DMS53 (cell line): ENCODE data around the gene GPLD1.
"Not testable (repeated sequence)": the region's sequence is repeated elsewhere in the genome, so short reads cannot be mapped to it uniquely, and the experiment has no call there.

Experiments used
- DNase-seq: peaks from one replicate; lab custom pipeline; 2025; lab: John Stamatoyannopoulos, UW

Gene GPLD1

GRCh38 chr6:24453921-24454320 lies 35.5 kb downstream of the GPLD1 start:
- no peak for DNase-seq

GRCh38 chr6:24451581-24452388 lies 37.6 kb downstream of the GPLD1 start:
- DNase-seq = no peak

GRCh38 chr6:24448828-24449525 lies 40.4 kb downstream of the GPLD1 start:
- DNase-seq = no peak

DNA sequence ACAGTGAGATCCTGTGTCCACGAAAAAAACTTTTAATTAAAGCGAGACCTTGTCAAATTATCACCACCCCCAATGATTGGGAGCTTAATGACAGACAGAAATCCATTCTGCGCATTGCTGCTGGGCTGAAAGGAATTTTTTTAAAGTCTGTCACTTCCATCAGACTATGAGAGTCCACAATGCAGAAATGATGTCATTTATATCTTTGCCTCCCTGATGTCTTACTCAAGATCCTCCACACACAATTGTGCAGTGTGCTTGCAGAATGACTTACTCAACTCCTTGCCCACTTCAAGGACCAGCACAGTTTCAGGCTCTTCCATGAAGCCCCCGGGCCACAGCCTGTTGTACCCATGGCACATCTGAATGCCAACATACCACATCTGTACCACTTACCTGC lies 41.0 kb downstream of the GPLD1 start:
- DNase-seq = no peak

DNA sequence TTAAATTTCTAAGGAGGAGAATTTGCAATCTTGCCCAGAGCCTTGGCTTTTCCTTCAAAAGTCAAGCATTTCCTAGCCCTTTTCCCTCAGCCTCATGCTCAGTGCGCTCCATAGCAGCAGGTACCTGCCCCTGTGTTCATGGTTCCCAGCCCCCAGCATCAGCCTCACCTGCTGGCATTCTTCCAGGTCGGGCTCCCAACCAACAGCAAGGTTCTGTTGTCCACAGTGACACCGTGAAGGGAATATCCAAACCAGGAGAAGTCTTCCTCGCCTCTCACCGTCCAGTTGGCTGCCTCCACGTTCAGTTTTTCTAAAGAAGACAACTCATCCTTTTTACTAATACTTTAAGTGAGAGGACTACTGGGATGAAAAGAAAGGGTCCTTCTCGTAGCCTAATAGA lies 42.7 kb downstream of the GPLD1 start:
- DNase-seq = no peak

- no peak for DNase-seq
These were observed 43.7 kb downstream of the GPLD1 start for GRCh38 chr6:24445704-24446103.

DNA sequence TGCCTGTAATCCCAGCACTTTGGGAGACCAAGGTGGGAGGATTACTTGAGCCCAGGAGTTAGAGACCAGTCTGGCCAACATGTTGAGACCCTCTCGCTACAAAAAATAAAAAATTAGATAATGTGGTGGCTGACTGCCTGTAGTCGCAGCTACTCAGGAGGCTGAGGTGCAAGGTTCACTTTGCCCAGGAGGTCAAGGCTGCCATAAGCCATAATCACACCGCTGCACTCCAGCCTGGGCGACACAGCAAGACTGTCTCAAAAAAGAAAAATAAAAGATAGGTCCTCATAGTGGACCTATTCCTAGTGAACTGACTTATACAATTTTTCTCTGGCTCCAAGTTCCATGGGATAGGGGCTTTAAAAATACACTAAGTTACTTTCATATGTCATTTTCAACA lies 44.8 kb downstream of the GPLD1 start:
- DNase-seq = no peak

DNA sequence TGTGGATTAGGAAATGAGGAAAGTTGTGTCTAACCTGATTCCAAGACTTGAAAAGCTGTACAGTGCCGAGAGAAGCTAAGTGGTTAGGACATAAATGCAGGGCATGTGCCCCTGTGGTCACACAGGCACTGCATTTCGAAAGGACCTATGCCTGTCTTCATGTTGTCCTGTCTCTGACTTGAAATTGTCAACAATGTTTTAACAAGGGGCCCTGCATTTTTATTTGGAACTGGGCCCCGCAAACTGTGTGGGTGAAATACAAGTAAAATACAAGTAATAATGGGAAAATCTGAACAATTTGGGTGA lies 47.8 kb downstream of the GPLD1 start:
- no peak for DNase-seq

DNA sequence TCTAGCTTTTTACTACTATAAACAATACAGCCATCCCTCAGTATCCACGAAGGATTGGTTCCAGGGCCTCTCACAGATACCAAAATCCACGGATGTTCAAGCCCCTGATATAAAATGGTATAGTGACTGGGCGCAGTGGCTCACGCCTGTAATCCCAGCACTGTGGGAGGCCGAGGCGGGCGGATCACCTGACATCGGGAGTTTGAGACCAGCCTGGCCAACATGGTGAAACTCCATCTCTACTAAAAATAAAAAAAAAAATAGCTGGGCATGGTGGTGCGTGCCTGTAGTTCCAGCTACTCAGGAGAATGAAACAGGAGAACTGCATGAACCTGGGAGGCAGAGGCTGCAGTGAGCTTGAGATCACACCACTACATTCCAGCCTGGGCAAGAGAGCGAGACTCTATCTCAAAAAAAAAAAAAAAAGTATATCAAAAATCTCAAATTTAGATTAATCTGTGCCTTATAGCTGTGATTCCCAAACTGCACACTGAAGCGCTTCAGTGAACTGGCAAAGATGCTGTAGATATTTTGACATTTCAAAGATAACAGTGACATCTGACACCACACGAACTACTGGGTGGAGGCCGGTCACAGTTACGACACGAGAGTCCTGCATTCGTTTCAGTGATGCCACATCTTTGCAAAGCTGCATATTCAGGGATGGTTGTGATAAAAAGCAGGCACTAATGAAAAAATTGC lies 48.3 kb downstream of the GPLD1 start:
- no peak for DNase-seq

GRCh38 chr6:24439858-24440539 lies 49.4 kb downstream of the GPLD1 start:
- DNase-seq = no peak

GRCh38 chr6:24436979-24437378 lies 52.4 kb downstream of the GPLD1 start:
- DNase-seq = no peak

DNA sequence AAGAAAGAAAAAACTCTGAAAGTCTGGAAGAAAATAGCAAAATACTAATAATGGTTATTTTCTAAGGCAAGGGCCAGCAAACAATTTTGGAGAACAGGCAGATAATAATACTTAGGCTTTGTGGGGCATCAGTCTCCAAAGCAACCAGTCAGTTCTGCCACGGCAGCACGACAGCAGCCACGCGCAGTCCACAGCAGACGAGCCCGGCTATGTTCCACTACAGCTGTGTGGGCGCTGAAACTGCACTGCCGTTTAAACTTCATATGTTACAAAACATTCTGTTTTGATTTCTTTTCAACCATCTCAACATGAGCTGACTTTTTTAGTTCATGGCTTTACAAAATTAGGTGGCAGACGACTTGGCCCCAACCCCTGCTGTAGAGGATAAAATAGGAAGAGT lies 56.8 kb downstream of the GPLD1 start:
- no peak for DNase-seq

- peak; percentile 79 for DNase-seq
These were observed 58.3 kb downstream of the GPLD1 start for GRCh38 chr6:24431045-24431451.

DNA sequence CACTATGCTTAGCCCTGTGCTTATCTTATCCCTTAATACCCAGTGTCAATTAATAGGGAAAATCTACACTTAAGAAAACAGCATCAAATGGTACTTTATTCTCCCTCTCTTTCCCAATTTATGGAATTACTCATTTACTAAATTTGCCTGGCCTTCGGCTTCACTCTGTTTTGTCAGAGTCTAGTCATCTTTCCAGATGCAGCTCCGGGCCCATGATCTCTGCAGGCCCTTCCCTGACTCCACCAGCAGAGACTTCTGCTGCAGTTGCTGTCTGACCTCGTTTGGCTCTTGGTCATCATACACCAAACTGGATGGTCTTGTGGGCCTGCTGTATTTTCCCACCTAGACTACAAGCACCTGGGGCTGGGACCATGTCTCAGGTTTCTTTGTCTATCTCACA lies 59.3 kb downstream of the GPLD1 start:
- no peak for DNase-seq

- DNase-seq = no peak
These were observed 60.2 kb downstream of the GPLD1 start for GRCh38 chr6:24429146-24429545.

- DNase-seq = no peak
These were observed 60.8 kb downstream of the GPLD1 start for GRCh38 chr6:24428615-24429014.

DNA sequence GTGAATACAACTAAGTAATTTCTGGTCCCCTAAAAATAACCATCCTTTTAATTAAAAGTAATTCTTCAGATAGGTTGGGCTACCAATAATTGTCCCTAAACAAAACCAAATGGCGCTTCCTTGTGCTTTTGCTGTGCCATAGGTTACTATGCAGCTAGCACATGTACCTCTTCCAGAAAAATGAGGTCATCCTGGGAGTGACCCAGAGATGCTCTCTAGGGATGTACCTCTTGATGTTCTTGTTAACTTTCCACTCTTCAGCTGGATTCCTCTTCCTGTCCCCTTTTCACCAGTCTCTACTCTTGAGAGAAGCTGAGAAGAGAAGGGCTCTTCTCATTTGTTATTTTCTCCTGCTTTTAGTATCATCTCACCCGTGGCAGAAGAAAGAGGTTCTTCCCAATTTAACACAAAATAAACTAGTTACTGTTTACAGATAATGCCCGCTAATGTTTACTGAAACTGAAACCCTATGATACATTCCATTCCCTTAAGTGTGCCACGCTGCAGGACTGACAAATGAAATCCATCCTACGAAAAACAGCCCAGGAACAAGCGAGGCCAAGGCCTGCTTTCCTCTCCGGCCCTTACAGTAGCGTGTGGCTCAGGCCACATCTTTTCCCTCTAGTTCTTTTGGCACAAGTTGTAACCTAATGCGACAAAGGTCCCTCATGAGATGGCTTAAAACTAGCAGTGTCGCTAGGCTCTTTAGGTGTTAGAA lies 62.5 kb downstream of the GPLD1 start:
- DNase-seq = peak; percentile 21

DNA sequence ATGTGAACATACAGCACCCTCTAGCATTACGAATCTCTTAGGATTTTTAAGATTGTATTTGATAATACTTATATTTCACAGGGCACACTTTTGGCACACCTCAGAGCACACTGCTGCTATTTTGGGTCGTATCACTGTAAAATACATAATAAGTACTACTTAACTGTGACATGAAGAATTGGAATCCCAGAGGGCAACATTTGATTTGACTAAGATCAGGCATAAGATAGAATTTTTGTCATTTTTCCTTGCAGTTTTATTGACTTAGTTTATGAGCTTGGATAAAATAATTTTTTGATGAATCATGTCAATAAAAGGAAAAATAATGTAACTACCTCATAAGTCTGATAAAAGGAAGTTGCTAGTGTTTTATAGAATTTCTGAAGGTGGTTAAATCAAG lies 64.3 kb downstream of the GPLD1 start:
- no peak for DNase-seq

DNA sequence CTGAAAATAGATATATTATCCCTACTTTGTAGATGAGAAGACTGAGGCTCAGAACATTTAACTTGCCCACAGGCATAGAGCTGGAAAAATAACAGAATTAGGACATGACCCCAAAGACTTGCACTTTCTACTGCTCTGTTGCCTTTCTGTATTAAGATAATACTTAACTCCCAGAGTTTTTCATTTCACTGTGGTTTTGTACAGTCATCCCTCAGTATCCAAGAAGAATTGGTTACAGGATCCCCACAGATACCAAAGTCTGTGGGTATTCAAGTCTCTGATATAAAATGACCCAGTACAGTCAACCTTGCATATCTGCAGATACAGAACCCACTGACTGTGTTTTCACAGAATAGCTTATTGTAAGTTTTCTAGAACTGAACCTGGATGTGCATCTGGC lies 69.9 kb downstream of the GPLD1 start:
- DNase-seq = no peak

- DNase-seq = no peak
These were observed 73.6 kb downstream of the GPLD1 start for GRCh38 chr6:24415753-24416152.

GRCh38 chr6:24414531-24414930 lies 74.8 kb downstream of the GPLD1 start:
- DNase-seq = not testable (repeated sequence)

- no peak for DNase-seq
These were observed 77.1 kb downstream of the GPLD1 start for GRCh38 chr6:24412294-24412693.
